HL-60/S4 treated with retinoic acid at 250 ng/mL for 4 days and 3 days (cell line): Measurements from ENCODE around the gene SUPT6H.

Experiments
- in situ Hi-C: fragments of 300-500 bp; cut with MboI; formaldehyde crosslinking; loops from 2 replicates; pipeline ENCODE4 v1.7.0; 2022; ENCODE audit warnings: low sequenced_read_pairs

Gene SUPT6H

GRCh38 chr17:28734712-28735241 lies 72.8 kb downstream of the SUPT6H start:
- in situ Hi-C loops: loop anchor here (25.0 kb wide), 1 partner anchor 378 kb away; no protein-coding TSS in a partner anchor

- in situ Hi-C loops: loop anchor here (25.0 kb wide), 1 partner anchor 377 kb away; no protein-coding TSS in a partner anchor
Measured at GRCh38 chr17:28735242-28735722, 73.3 kb downstream of the SUPT6H start.

GRCh38 chr17:28735913-28736769 lies 74.1 kb downstream of the SUPT6H start:
- in situ Hi-C loops: loop anchor here (25.0 kb wide), 1 partner anchor 376 kb away; no protein-coding TSS in a partner anchor

DNA sequence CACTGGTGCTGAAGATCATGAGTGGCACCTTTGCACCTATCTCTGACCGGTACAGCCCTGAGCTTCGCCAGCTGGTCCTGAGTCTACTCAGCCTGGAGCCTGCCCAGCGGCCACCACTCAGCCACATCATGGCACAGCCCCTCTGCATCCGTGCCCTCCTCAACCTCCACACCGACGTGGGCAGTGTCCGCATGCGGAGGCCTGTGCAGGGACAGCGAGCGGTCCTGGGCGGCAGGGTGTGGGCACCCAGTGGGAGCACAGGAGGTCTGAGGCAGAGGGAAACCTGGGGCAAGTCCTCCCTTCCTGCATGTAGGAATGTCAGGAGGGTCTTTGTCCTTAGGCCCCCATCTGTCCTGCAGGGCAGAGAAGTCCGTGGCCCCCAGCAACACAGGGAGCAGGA lies 75.3 kb downstream of the SUPT6H start:
- in situ Hi-C loops: loop anchor here (25.0 kb wide), 1 partner anchor 375 kb away; no protein-coding TSS in a partner anchor

DNA sequence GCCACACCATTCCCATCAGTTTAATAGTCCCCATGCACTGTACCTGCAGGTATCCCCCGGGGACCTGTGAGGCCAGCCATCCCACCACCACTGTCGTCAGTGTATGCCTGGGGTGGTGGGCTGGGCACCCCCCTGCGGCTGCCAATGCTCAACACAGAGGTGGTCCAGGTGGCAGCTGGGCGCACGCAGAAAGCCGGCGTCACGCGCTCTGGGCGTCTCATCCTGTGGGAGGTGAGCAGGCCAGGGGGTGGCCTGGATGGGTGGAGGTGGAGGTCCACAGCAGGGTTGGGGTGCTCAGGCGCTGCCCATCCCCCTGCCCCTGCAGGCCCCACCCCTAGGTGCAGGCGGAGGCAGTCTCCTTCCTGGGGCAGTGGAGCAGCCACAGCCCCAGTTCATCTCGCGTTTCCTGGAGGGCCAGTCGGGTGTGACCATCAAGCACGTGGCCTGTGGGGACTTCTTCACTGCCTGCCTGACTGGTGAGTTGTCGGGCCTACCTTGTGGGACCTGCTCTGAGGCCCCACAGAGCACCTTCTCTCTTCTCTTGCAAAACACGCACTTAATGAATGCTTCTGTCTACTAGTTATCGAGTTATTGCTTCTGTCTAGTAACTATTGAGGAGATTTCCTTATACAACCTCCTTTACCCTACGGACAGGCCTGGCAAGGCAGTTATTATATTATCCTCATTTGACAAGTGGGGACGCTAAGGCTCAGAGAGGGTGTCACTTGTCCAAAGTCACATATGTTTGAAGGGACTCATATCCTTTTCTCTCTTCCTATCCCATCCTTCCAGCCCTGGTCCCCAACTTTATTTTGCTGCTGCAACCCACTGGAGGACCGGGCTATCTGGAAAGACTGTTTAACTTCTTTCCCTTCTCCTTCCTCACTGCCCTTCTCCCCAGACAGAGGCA lies 76.0 kb downstream of the SUPT6H start:
- in situ Hi-C loops: loop anchor here (25.0 kb wide), 1 partner anchor 374 kb away; no protein-coding TSS in a partner anchor

DNA sequence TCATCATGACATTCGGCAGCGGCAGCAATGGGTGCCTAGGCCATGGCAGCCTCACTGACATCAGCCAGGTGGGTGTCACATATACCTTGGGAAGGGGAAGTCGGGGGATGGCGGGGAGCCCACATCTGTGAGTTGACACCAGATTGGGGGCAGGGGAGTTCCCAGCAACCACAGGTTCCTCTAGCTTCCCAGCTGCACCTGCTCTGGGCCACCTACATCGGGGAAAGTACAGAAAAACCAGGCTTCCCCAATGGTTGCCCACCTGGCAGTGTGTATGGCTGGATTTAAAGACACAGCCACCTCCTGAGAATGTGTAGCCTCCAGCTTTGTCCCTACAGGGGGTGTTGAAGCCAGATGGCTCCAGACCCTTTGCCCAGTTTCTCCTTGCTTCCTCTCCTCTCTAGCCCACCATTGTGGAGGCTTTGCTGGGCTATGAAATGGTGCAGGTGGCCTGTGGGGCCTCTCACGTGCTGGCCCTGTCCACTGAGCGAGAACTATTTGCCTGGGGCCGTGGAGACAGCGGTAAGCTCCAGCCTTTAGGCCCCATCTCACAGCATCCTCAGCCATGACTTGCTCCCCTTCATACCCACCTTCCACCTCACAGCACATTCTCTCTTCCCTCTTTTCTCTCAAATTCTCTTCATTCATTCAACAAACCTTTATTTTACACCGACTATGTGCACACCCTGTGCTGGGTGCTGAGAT lies 76.8 kb downstream of the SUPT6H start:
- in situ Hi-C loops: loop anchor here (25.0 kb wide), 1 partner anchor 373 kb away; no protein-coding TSS in a partner anchor

- in situ Hi-C loops: loop anchor here (25.0 kb wide), 1 partner anchor 372 kb away; no protein-coding TSS in a partner anchor
Measured at GRCh38 chr17:28740406-28741357, 78.7 kb downstream of the SUPT6H start.

DNA sequence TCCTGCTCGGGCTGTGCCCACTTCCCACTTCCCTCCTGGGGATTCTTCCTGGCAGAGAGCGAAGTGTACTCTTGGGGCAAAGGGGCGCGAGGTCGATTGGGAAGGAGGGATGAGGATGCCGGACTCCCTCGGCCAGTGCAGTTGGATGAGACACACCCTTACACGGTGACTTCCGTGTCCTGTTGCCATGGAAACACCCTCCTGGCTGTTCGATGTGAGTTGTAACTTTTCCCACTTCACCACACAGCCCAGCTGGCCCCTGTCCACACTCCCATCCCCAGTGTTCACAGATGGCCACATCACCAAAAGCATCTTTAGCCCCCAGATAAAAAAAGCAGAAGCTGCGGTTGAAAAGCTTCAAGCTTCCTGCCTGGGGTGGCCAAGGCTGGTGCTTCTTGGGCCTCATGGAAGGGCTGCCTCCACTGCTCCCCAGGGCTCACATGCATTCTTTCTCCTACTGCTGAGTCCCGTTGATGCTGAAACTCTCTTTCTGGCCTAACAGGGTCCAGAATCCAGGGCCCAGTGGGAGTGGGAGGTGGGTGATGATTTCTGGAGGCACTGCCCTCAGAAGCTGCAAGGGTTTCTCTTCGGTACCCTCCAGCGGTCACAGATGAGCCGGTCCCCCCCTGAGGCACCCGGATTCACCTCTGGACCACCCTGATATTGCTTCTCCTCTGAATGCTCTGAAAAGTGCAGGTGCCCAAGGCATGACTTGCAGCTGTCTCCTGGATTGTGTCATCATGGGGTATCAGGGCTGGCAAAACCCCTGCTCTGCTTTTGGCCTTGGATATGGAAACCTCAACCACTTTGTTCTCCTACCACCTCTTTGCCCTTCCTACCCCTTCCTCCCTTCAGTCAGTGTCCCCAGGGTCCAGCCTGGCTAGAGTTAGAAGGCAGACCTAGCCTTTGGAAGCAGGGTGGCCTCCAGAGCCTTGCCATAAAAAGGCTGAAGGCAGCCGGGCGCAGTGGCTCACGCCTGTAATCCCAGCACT lies 79.6 kb downstream of the SUPT6H start:
- in situ Hi-C loops: loop anchor here (25.0 kb wide), 1 partner anchor 371 kb away; no protein-coding TSS in a partner anchor

GRCh38 chr17:28743243-28744103 lies 81.5 kb downstream of the SUPT6H start, which contains the start of gene TRAF4:
Gene TRAF4 (plus strand): TSS chr17:28744011. CDS start chr17:28744113, 102 bp downstream.
- in situ Hi-C loops: loop anchor here (25.0 kb wide), 1 partner anchor 369 kb away; no protein-coding TSS in a partner anchor

GRCh38 chr17:28744104-28744971 lies 82.3 kb downstream of the SUPT6H start:
- in situ Hi-C loops: loop anchor here (25.0 kb wide), 1 partner anchor 368 kb away; no protein-coding TSS in a partner anchor

DNA sequence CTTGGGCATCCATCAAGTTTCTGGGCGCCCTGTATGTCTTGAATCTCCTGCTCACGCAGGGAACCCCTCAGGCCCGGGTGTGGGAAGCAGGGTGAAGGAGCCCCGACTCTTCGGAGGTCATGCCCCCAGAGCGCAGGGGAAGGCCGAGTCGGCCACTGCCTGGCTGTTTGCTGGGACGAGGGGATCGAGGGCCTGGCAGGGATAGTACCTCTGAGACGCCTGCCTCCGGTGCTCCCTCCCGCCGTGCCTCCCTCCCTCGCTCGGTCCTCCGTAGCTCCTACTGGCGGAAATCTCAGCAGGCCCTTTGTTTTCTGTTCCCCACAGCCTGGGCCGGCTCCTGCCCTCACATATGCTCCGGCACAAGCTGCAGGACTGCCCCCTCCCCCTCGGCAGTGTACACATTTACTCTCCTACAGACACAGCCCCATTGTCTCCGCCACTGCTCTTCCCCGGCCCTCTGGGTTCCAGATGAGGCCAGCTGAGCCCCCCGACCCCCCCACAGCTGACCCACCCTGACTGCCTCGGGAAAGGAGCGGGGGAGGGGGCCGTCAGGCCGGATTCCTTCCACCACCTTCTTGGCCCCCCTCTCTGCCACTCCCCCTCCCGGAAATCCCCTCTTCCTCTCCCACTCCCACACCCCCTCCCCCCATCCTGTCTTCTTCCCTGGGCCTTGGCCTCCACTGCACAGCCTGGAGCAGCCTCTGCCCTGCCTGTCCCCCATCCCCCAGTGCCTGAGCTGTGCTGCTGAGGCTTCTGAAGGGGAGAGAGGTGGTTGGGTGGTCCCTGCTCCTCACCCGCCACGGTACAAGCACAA lies 83.2 kb downstream of the SUPT6H start:
- in situ Hi-C loops: loop anchor here (25.0 kb wide), 1 partner anchor 367 kb away; no protein-coding TSS in a partner anchor

DNA sequence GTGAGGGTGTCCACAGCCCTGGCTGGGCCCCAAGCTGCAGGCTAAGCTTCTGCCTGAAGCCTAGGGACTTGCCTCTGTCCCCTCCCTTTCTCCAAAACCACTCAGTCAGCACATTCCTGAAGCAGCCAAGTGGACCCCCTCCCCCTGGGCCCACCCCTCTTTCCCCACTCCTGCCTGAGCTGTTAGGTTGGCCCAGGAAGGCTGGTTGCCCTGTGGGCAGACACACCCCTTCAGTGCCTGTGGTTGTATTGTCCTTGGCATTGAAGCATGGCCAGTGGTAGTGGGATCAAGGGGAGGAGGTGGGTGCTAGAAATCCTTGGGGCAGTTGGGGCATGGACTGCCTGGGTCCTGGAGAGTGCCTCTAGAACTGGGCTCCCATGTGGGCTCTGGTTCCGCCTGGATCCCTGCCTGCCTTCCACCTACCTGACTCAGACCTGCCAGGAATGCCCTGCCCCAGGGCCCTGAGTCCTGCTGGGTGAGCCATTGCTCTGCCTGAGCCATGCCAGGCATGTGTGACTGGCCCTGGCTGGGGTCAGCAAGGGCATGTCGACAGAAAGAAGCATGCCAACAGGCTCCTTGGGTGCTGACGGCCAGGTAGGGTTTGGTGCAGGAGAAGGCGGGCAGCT lies 83.9 kb downstream of the SUPT6H start:
- in situ Hi-C loops: loop anchor here (25.0 kb wide), 1 partner anchor 366 kb away; no protein-coding TSS in a partner anchor

GRCh38 chr17:28746611-28747050 lies 84.6 kb downstream of the SUPT6H start:
- in situ Hi-C loops: loop anchor here (25.0 kb wide), 1 partner anchor 366 kb away; no protein-coding TSS in a partner anchor
